ENCODE data around the gene POC1B. TPM values are rescaled to one million over a fixed set of nuclear protein-coding genes. Genes with fewer than 3 reads are reported as not detected.

Gene POC1B
- total RNA-seq, 2 donors from 2014 or later = 53.8 to 64.3 TPM

- DNase-seq (no peak), ATAC-seq (replicated peaks in 1 of 2) (no peak)
- Mint-ChIP-seq H3K36me3 (ENCODE audit: insufficient read depth in 2 of 2) (peaks cover 0 to 4% of the 10 kb centered on the region in 2 donors), H3K27me3 (ENCODE audit: low read depth) (no peaks in the 10 kb centered on the region), H3K4me1 (ENCODE audit: low read depth) (peaks cover 39% of the 10 kb centered on the region), H3K27ac (no peak overlapping the region), H3K9me3 (peaks cover 2 to 3% of the 10 kb centered on the region in 2 donors), H3K4me3 (no peak overlapping the region)
Measured at GRCh38 chr12:89373763-89374572, 151.9 kb downstream of the POC1B start.

- Mint-ChIP-seq H3K9me3 (peaks cover 2 to 3% of the 10 kb centered on the region in 2 donors), H3K27ac (no peak overlapping the region), H3K36me3 (ENCODE audit: insufficient read depth in 2 of 2) (peaks cover 0 to 3% of the 10 kb centered on the region in 2 donors), H3K27me3 (ENCODE audit: low read depth) (no peaks in the 10 kb centered on the region), H3K4me1 (ENCODE audit: low read depth) (peaks cover 39% of the 10 kb centered on the region), H3K4me3 (no peak overlapping the region)
- DNase-seq = no peak
- ATAC-seq (replicated peaks in 1 of 2) = no peak
Measured at GRCh38 chr12:89372584-89373370, 153.1 kb downstream of the POC1B start.

DNA sequence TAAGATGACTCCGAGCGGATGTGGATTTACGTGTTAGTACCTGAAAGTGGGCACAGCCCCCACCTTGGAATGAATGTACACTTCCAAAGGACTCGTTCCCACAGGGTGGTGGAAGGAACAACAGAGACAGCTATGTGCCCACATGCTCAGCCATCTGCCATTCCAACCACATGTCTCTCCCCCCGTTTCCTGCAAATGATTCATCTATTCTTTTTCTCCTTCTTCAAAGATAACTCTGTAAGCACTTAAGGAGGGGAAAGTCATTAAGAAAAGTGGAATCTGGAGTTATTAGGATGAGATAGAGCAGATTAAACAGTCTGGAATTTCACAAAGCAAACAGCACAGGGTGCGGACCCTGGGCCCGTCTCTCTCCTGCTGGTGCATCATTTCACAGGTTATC, 155.0 kb downstream of the POC1B start:
- Mint-ChIP-seq H3K4me1 (ENCODE audit: low read depth) (peaks cover 27% of the 10 kb centered on the region), H3K4me3 (no peak overlapping the region), H3K36me3 (ENCODE audit: insufficient read depth in 2 of 2) (no peaks in the 10 kb centered on the region), H3K9me3 (peaks cover 0 to 1% of the 10 kb centered on the region in 2 donors), H3K27ac (no peak overlapping the region), H3K27me3 (ENCODE audit: low read depth) (no peaks in the 10 kb centered on the region)
- no peak for ATAC-seq (replicated peaks in 1 of 2)
- DNase-seq = no peak

- Mint-ChIP-seq H3K27ac (no peak overlapping the region), H3K27me3 (ENCODE audit: low read depth) (no peaks in the 10 kb centered on the region), H3K4me3 (no peak overlapping the region), H3K9me3 (no peaks in the 10 kb centered on the region), H3K36me3 (ENCODE audit: insufficient read depth in 2 of 2) (no peaks in the 10 kb centered on the region), H3K4me1 (ENCODE audit: low read depth) (peaks cover 23% of the 10 kb centered on the region)
- DNase-seq (no peak), ATAC-seq (replicated peaks in 1 of 2) (no peak)
Measured at GRCh38 chr12:89370421-89370831, 155.4 kb downstream of the POC1B start.

Other genes with a start within 250 kb of the POC1B start
- 100 to 1,000 TPM; 115 to 182 TPM for gene DUSP6, start 173.5 kb downstream of the POC1B start, total RNA-seq
- 10 to 100 TPM in 1 of 2 donors, 1 to 10 TPM in 1; 6.7 to 10.6 TPM for gene GALNT4, start 1.3 kb downstream of the POC1B start, total RNA-seq
- gene ATP2B1, start 182.8 kb upstream of the POC1B start, total RNA-seq = 10 to 100 TPM; 19.4 to 25.5 TPM